CD14-positive monocyte (primary cell): ENCODE measurements around the gene SEC14L1. TPM values are rescaled to one million over a fixed set of nuclear protein-coding genes. Genes with fewer than 3 reads are reported as not detected.

Source experiments
- DNase-seq, 3 donors: peaks; one replicate each; pipeline ENCODE4 v3.0.0-alpha.2; 2011 to 2022
- H2AFZ ChIP-seq: 2 replicates; pipeline ENCODE4 v1.6.0; 2012; ENCODE audit warnings: mild to moderate bottlenecking, low read depth, low read length, inconsistent platforms; ENCODE audit not compliant: insufficient read depth, poor library complexity, severe bottlenecking
- H3K27ac ChIP-seq, 2 donors: 1 replicate in 1 of 2; 2 replicates in 1 of 2; pipeline ENCODE4 v1.5.1; 2012 to 2013; ENCODE audit warnings: low read length in 2 of 2, control low read depth in 1 of 2, inconsistent platforms in 1 of 2, low read depth in 1 of 2, mild to moderate bottlenecking in 1 of 2
- H3K27me3 ChIP-seq, 2 donors: one replicate each; pipeline versions ENCODE4 v1.6.0 to v1.6.1; 2011 to 2013; ENCODE audit warnings: low read length in 2 of 2; ENCODE audit not compliant: control insufficient read depth in 2 of 2, insufficient read depth in 2 of 2
- H3K36me3 ChIP-seq, 2 donors: replicated peaks in 1 of 2; 1 replicate in 1 of 2; 2 replicates in 1 of 2; pipeline versions ENCODE4 v1.5.1 to v1.6.1; 2012 to 2013; ENCODE audit warnings: low read length in 2 of 2, control low read depth in 1 of 2, inconsistent platforms in 1 of 2, mild to moderate bottlenecking in 1 of 2; ENCODE audit not compliant: insufficient read depth in 2 of 2, control insufficient read depth in 1 of 2
- H3K4me1 ChIP-seq, 2 donors: 1 replicate in 1 of 2; 2 replicates in 1 of 2; pipeline versions ENCODE4 v1.5.1 to v1.6.1; 2012 to 2013; ENCODE audit warnings: low read length in 2 of 2, control low read depth in 1 of 2, inconsistent platforms in 1 of 2, mild to moderate bottlenecking in 1 of 2, moderate library complexity in 1 of 2; ENCODE audit not compliant: insufficient read depth in 2 of 2, control insufficient read depth in 1 of 2
- H3K4me2 ChIP-seq: replicated peaks from 2 replicates; pipeline ENCODE3; 2012; ENCODE audit warnings: low read length, moderate library complexity, mild to moderate bottlenecking; ENCODE audit not compliant: poor library complexity, severe bottlenecking; ENCODE audit errors: extremely low read depth
- H3K4me3 ChIP-seq, 3 experiments: fragments of 200-600 bp in 1 of 3; sonication (generic) in 1 of 3; replicated peaks in 1 of 3; 1 replicate in 2 of 3; 2 replicates in 1 of 3; pipeline ENCODE4 v1.5.1; 2011 to 2013; ENCODE audit warnings: low read length in 3 of 3, mild to moderate bottlenecking in 3 of 3, control low read depth in 2 of 3, low read depth in 2 of 3, inconsistent platforms in 1 of 3, moderate library complexity in 1 of 3
- H3K79me2 ChIP-seq: 2 replicates; pipeline ENCODE4 v1.6.0; 2012; ENCODE audit warnings: mild to moderate bottlenecking, control low read depth, inconsistent platforms, low read length, moderate library complexity; ENCODE audit not compliant: insufficient read depth
- H3K9ac ChIP-seq: 2 replicates; pipeline ENCODE4 v1.6.0; 2017; ENCODE audit warnings: low read length, mild to moderate bottlenecking; ENCODE audit not compliant: insufficient read depth, poor library complexity, severe bottlenecking
- H3K9me3 ChIP-seq, 2 donors: replicated peaks in 1 of 2; 1 replicate in 1 of 2; 2 replicates in 1 of 2; pipeline versions ENCODE4 v1.5.1 to v1.6.1; 2012 to 2013; ENCODE audit warnings: low read length in 2 of 2, control low read depth in 1 of 2; ENCODE audit not compliant: control insufficient read depth in 1 of 2, insufficient read depth in 1 of 2
- H4K20me1 ChIP-seq: 2 replicates; pipeline ENCODE4 v1.6.0; 2012; ENCODE audit warnings: mild to moderate bottlenecking, low read length, control low read depth, moderate library complexity; ENCODE audit not compliant: insufficient read depth
- H3K27ac Mint-ChIP-seq, 7 donors: one replicate each; pipeline ENCODE4 v1.8.0; 2020; ENCODE audit warnings: mild to moderate bottlenecking in 7 of 7, mixed read lengths in 7 of 7, moderate library complexity in 6 of 7, inconsistent platforms in 2 of 7
- H3K27me3 Mint-ChIP-seq, 3 donors: one replicate each; pipeline ENCODE4 v1.8.0; 2021 to 2022; ENCODE audit warnings: low read depth in 3 of 3, mild to moderate bottlenecking in 3 of 3, mixed read lengths in 3 of 3, moderate library complexity in 3 of 3, inconsistent platforms in 1 of 3
- H3K36me3 Mint-ChIP-seq, 2 donors: one replicate each; pipeline ENCODE4 v1.8.0; 2020; ENCODE audit warnings: mixed read lengths in 2 of 2, inconsistent platforms in 1 of 2, mild to moderate bottlenecking in 1 of 2
- H3K4me1 Mint-ChIP-seq: one replicate; pipeline ENCODE4 v1.8.0; 2020; ENCODE audit warnings: mild to moderate bottlenecking, mixed read lengths
- H3K4me3 Mint-ChIP-seq, 2 donors: one replicate each; pipeline ENCODE4 v1.8.0; 2020; ENCODE audit warnings: mild to moderate bottlenecking in 2 of 2, mixed read lengths in 2 of 2, moderate library complexity in 1 of 2
- H3K9me3 Mint-ChIP-seq, 7 donors: one replicate each; pipeline ENCODE4 v1.8.0; 2020 to 2022; ENCODE audit warnings: mixed read lengths in 7 of 7, mild to moderate bottlenecking in 6 of 7, moderate library complexity in 6 of 7, inconsistent platforms in 2 of 7
- WGBS: methylation state at CpG from one replicate; pipeline ENCODE4 v1.1.5; 2013; ENCODE audit warnings: missing lambda C conversion rate; ENCODE audit not compliant: insufficient coverage; 5-methylcytosine and 5-hydroxymethylcytosine counted together
- intact Hi-C, 2 donors: fragments of 100-400 bp; cut with micrococcal nuclease; formaldehyde crosslinking; loops; one replicate each; pipeline versions ENCODE4 v1.15.0 to v1.15.1; 2023
- polyA plus RNA-seq, 3 donors: library from polyadenylated mRNA; depleted of rRNA in 1 of 3; unstranded in 2 of 3; stranded (reverse) in 1 of 3; fragments of 300-500 nt in 2 of 3; fragments of >200 nt in 1 of 3; fragmentation: Illumina TruSeq in 2 of 3; gene quantifications; 1 replicate in 2 of 3; 2 replicates in 1 of 3; pipeline ENCODE4 v1.2.3, GENCODE V29; 2012 to 2021
- TF ChIP-seq, protein P1 (sequence below): fragments of 200-600 bp; IDR thresholded peaks from one replicate; pipeline ENCODE4 v1.8.0; 2022; ENCODE audit warnings: antibody characterized with exemption, mild to moderate bottlenecking

The SEC14L1 gene
- polyA plus RNA-seq, 3 donors = 34.1 to 76.4 (median 43.2) TPM

- H3K4me3 Mint-ChIP-seq = no peak overlapping the region
- H3K27me3 Mint-ChIP-seq = no peaks in the 10 kb centered on the region
- H3K9ac ChIP-seq = no peak overlapping the region
- H3K9me3 ChIP-seq = no peaks in the 10 kb centered on the region
- no peaks in the 10 kb centered on the region for H3K27me3 ChIP-seq
- TF ChIP-seq, protein P1, sequence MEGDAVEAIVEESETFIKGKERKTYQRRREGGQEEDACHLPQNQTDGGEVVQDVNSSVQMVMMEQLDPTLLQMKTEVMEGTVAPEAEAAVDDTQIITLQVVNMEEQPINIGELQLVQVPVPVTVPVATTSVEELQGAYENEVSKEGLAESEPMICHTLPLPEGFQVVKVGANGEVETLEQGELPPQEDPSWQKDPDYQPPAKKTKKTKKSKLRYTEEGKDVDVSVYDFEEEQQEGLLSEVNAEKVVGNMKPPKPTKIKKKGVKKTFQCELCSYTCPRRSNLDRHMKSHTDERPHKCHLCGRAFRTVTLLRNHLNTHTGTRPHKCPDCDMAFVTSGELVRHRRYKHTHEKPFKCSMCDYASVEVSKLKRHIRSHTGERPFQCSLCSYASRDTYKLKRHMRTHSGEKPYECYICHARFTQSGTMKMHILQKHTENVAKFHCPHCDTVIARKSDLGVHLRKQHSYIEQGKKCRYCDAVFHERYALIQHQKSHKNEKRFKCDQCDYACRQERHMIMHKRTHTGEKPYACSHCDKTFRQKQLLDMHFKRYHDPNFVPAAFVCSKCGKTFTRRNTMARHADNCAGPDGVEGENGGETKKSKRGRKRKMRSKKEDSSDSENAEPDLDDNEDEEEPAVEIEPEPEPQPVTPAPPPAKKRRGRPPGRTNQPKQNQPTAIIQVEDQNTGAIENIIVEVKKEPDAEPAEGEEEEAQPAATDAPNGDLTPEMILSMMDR = no peak
- peaks cover 14 to 20% of the 10 kb centered on the region in 2 donors for H3K4me1 ChIP-seq
- intact Hi-C loops = no loop called here
- no peak overlapping the region for H3K4me2 ChIP-seq
- peaks cover 35% of the 10 kb centered on the region for H3K4me1 Mint-ChIP-seq
- H3K79me2 ChIP-seq = peaks cover 87% of the 10 kb centered on the region
- H3K27ac ChIP-seq = no peak overlapping the region
- H3K36me3 ChIP-seq = peaks cover 8 to 22% of the 10 kb centered on the region in 2 donors
- DNase-seq = no peak
- H4K20me1 ChIP-seq = peaks cover 100% of the 10 kb centered on the region
- 73% methylated on average over 11 of the region's 13 CpGs for WGBS
- no peak overlapping the region for H3K4me3 ChIP-seq
- no peak overlapping the region for H3K27ac Mint-ChIP-seq
- H3K9me3 Mint-ChIP-seq = no peaks in the 10 kb centered on the region
- H2AFZ ChIP-seq = no peak overlapping the region
- H3K36me3 Mint-ChIP-seq = peaks cover 19 to 26% of the 10 kb centered on the region in 2 donors
Measured at GRCh38 chr17:77186141-77186604, 45.4 kb downstream of the SEC14L1 start.

GRCh38 chr17:77188084-77189066 is 47.6 kb downstream of the SEC14L1 start:
- H3K79me2 ChIP-seq = peaks cover 65% of the 10 kb centered on the region

More at GRCh38 chr17:77188084-77189066, 47.6 kb downstream of the SEC14L1 start:
- Mint-ChIP-seq H3K27me3 (peaks cover 0 to under 1% (median 0%) of the 10 kb centered on the region in 3 donors), H3K36me3 (peaks cover 39 to 43% of the 10 kb centered on the region in 2 donors), H3K4me3 (no peak overlapping the region), H3K27ac (peak overlapping the region in 1 of 7 donors; percentile 33), H3K9me3 (peaks cover 0 to 1% (median 0%) of the 10 kb centered on the region in 7 donors), H3K4me1 (peaks cover 18% of the 10 kb centered on the region)
- intact Hi-C loops = no loop called here
- 94% methylated on average over 10 of the region's 17 CpGs for WGBS
- H3K9ac ChIP-seq = no peak overlapping the region
- H4K20me1 ChIP-seq = peaks cover 100% of the 10 kb centered on the region
- H3K4me1 ChIP-seq = no peaks in the 10 kb centered on the region
- H3K4me2 ChIP-seq = no peak overlapping the region
- H2AFZ ChIP-seq = no peak overlapping the region
- H3K27ac ChIP-seq = peak overlapping the region in 1 of 2 donors; percentile 17
- no peaks in the 10 kb centered on the region for H3K27me3 ChIP-seq
- H3K9me3 ChIP-seq = no peaks in the 10 kb centered on the region
- no peak overlapping the region for H3K4me3 ChIP-seq
- TF ChIP-seq, protein P1 = no peak
- DNase-seq = no peak
- H3K36me3 ChIP-seq = peaks cover 29 to 44% of the 10 kb centered on the region in 2 donors
